GM12873 (cell line): Measurements from ENCODE around the gene ADSS2.

ENCODE experiments used
- CTCF ChIP-seq: IDR thresholded peaks from 2 replicates; pipeline ENCODE4 v1.5.1; 2012; ENCODE audit warnings: low read depth, mild to moderate bottlenecking, moderate library complexity, low read length, control low read depth; ENCODE audit not compliant: insufficient read depth; ENCODE audit errors: missing control alignments

ADSS2 gene

GRCh38 chr1:244422174-244422573, 29.5 kb downstream of the ADSS2 start:
- TF ChIP-seq CTCF = no peak

- TF ChIP-seq CTCF = no peak
These were observed 32.7 kb downstream of the ADSS2 start for GRCh38 chr1:244419024-244419423.

- no peak for TF ChIP-seq CTCF
These were observed 37.2 kb downstream of the ADSS2 start for GRCh38 chr1:244414543-244414942.

GRCh38 chr1:244413736-244414135, 38.0 kb downstream of the ADSS2 start:
- no peak for TF ChIP-seq CTCF

- no peak for TF ChIP-seq CTCF
These were observed 39.5 kb downstream of the ADSS2 start for GRCh38 chr1:244412176-244412575.

GRCh38 chr1:244409701-244410100, 42.0 kb downstream of the ADSS2 start:
- no peak for TF ChIP-seq CTCF

GRCh38 chr1:244406337-244406736, 45.4 kb downstream of the ADSS2 start:
- no peak for TF ChIP-seq CTCF
